Testis (tissue), 2 donors: ENCODE results near the gene RPL13A.

Source experiments
- CTCF ChIP-seq, 3 experiments: fragments of 450-650 bp in 2 of 3; fragments of 200-600 bp in 1 of 3; sonication (generic) in 1 of 3; IDR thresholded peaks; one replicate each; pipeline ENCODE4 v1.5.1; 2016 to 2019; ENCODE audit warnings: antibody characterized with exemption in 3 of 3, mild to moderate bottlenecking in 2 of 3, moderate library complexity in 1 of 3
- POLR2A ChIP-seq: fragments of 450-650 bp; IDR thresholded peaks from one replicate; pipeline ENCODE4 v1.6.1; 2017; ENCODE audit warnings: antibody characterized with exemption, mild to moderate bottlenecking, moderate library complexity

GRCh38 chr19:49455773-49456172 is 31.6 kb upstream of the RPL13A start:
- TF ChIP-seq CTCF (IDR thresholded peaks at IDR 0.05) (no peak), POLR2A (no peak)
